Body of pancreas (tissue), 4 donors: ENCODE data around the gene SLC34A1.

Experiments used
- CTCF ChIP-seq, 7 experiments: fragments of 450-650 bp in 4 of 7; fragments of 200-600 bp in 3 of 7; sonication (generic) in 3 of 7; IDR thresholded peaks; one replicate each; pipeline ENCODE4 v1.5.1; 2016 to 2019; ENCODE audit warnings: antibody characterized with exemption in 7 of 7
- POLR2A ChIP-seq, 3 donors: fragments of 450-650 bp; IDR thresholded peaks; one replicate each; pipeline ENCODE4 v1.6.1; 2016; ENCODE audit warnings: antibody characterized with exemption in 3 of 3, mild to moderate bottlenecking in 2 of 3

DNA sequence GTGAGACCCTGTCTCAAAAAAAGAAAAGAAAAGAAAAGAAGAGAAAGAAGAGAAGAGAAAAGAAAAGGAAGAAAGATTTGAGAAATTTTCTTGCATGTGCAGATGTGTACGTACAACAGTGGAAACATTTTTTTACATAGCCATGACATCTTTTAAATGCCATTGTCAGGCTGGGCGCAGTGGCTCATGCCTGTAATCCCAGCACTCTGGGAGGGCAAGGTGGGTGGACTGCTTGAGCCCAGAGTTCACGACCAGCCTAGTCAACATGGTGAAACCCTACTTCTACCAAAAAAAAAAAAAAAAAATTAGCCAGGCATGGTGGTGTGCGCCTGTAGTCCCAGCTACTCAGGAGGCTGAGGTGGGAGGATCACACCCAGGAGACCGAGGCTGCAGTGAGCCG is 39.3 kb upstream of the SLC34A1 start:
- TF ChIP-seq POLR2A (IDR thresholded peaks at IDR 0.05) (no peak), CTCF (IDR thresholded peaks at IDR 0.05) (no peak)
